ENCODE results near the gene INF2. TPM values are rescaled to one million over a fixed set of nuclear protein-coding genes. Genes with fewer than 3 reads are reported as not detected.

INF2 gene
- total and polyA plus RNA-seq, 4 donors = 13.1 to 51.6 (median 25.5) TPM

DNA sequence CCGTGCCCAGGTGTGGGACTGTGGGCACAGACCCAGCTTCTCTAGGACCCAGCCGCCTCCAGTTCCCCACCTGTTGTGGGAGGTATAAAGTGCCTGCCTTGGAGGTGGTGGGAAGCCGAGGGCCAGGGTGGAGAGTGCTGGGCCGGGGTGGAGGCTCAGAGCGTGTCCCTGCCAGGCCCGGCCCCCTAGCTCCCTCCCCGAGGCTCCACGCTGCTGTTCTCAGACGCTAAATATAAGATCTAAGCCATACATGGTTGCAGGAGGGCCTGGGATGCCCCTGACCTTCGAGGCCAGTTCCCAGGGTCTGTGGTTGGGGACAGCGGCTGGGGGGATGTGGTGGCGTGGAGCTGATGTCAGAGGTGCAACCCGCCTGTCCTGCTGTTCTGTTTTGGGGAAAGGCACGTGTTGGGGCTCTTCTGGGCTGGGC, 10.8 kb downstream of the INF2 start:
- H3K9ac ChIP-seq (ENCODE audit: low read depth in 1 of 2, low read length in 2 of 2) = no peak overlapping the region
- TF ChIP-seq SP1 (IDR thresholded peaks at IDR 0.05) (no peak), RAD21 (IDR thresholded peaks at IDR 0.05) (no peak), ATF3 (IDR thresholded peaks at IDR 0.05) (no peak), TAF1 (conservative IDR thresholded peaks at IDR 0.05) (no peak), REST (IDR thresholded peaks at IDR 0.05) (no peak), GABPA (IDR thresholded peaks at IDR 0.05 in 1 of 2, conservative IDR thresholded peaks at IDR 0.05 in 1 of 2) (no peak), JUND (IDR thresholded peaks at IDR 0.05) (no peak), FOXA1 (IDR thresholded peaks at IDR 0.05) (no peak)
- TF ChIP-seq, protein P1, sequence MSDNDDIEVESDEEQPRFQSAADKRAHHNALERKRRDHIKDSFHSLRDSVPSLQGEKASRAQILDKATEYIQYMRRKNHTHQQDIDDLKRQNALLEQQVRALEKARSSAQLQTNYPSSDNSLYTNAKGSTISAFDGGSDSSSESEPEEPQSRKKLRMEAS (IDR thresholded peaks at IDR 0.05) = no peak
- 87% methylated on average over 14 of the region's 14 CpGs for WGBS
- peaks cover 3 to 20% (median 18%) of the 10 kb centered on the region in 4 donors for H3K36me3 ChIP-seq (ENCODE audit: control insufficient read depth in 4 of 4, insufficient read depth in 3 of 4, low read depth in 1 of 4, low read length in 3 of 4)
- H3K9me3 ChIP-seq (ENCODE audit: control insufficient read depth in 4 of 4, low read length in 3 of 4) = no peaks in the 10 kb centered on the region
- H3K27me3 ChIP-seq (ENCODE audit: control insufficient read depth in 4 of 4, insufficient read depth in 4 of 4, low read length in 3 of 4) = no peaks in the 10 kb centered on the region
- no peak overlapping the region for H3K4me3 ChIP-seq (ENCODE audit: low read depth in 1 of 3, low read length in 3 of 3)
- H3K4me1 ChIP-seq (ENCODE audit: control insufficient read depth in 4 of 4, insufficient read depth in 4 of 4, low read length in 3 of 4) = peaks cover 8 to 40% (median 25%) of the 10 kb centered on the region in 4 donors
- no peak for DNase-seq (ENCODE audit: low spot score)
- H3K27ac ChIP-seq (ENCODE audit: low read depth in 1 of 2, low read length in 2 of 2) = peak overlapping the region in 1 of 2 donors; percentile 20

- Histone ChIP-seq H3K27me3 (ENCODE audit: control insufficient read depth in 4 of 4, insufficient read depth in 4 of 4, low read length in 3 of 4) (no peaks in the 10 kb centered on the region), H3K9ac (ENCODE audit: low read depth in 1 of 2, low read length in 2 of 2) (no peak overlapping the region), H3K36me3 (ENCODE audit: control insufficient read depth in 4 of 4, insufficient read depth in 3 of 4, low read depth in 1 of 4, low read length in 3 of 4) (peaks cover 3 to 24% (median 18%) of the 10 kb centered on the region in 4 donors), H3K4me1 (ENCODE audit: control insufficient read depth in 4 of 4, insufficient read depth in 4 of 4, low read length in 3 of 4) (peaks cover 3 to 34% (median 22%) of the 10 kb centered on the region in 4 donors), H3K4me3 (ENCODE audit: low read depth in 1 of 3, low read length in 3 of 3) (no peak overlapping the region), H3K9me3 (ENCODE audit: control insufficient read depth in 4 of 4, low read length in 3 of 4) (no peaks in the 10 kb centered on the region), H3K27ac (ENCODE audit: low read depth in 1 of 2, low read length in 2 of 2) (no peak overlapping the region)
- 88% methylated on average over 22 of the region's 22 CpGs for WGBS
- DNase-seq (ENCODE audit: low spot score) = no peak
- TF ChIP-seq, protein P2, sequence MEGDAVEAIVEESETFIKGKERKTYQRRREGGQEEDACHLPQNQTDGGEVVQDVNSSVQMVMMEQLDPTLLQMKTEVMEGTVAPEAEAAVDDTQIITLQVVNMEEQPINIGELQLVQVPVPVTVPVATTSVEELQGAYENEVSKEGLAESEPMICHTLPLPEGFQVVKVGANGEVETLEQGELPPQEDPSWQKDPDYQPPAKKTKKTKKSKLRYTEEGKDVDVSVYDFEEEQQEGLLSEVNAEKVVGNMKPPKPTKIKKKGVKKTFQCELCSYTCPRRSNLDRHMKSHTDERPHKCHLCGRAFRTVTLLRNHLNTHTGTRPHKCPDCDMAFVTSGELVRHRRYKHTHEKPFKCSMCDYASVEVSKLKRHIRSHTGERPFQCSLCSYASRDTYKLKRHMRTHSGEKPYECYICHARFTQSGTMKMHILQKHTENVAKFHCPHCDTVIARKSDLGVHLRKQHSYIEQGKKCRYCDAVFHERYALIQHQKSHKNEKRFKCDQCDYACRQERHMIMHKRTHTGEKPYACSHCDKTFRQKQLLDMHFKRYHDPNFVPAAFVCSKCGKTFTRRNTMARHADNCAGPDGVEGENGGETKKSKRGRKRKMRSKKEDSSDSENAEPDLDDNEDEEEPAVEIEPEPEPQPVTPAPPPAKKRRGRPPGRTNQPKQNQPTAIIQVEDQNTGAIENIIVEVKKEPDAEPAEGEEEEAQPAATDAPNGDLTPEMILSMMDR (IDR thresholded peaks at IDR 0.05; ENCODE audit: low read depth, low read length, missing input control) = no peak
- TF ChIP-seq HNF4A (conservative IDR thresholded peaks at IDR 0.05) = no peak
- no peak for TF ChIP-seq SP1 (IDR thresholded peaks at IDR 0.05)
- no peak for TF ChIP-seq YY1 (IDR thresholded peaks at IDR 0.05)
- no peak for TF ChIP-seq FOXA2 (IDR thresholded peaks at IDR 0.05)
- TF ChIP-seq RXRA (IDR thresholded peaks at IDR 0.05) = no peak
- no peak for TF ChIP-seq RAD21 (IDR thresholded peaks at IDR 0.05)
- TF ChIP-seq JUND (IDR thresholded peaks at IDR 0.05) = no peak
- no peak for TF ChIP-seq ZBTB33 (IDR thresholded peaks at IDR 0.05)
- TF ChIP-seq EGR1 (IDR thresholded peaks at IDR 0.05; ENCODE audit: low read depth in 2 of 2) = no peak
- TF ChIP-seq, protein P1 (IDR thresholded peaks at IDR 0.05) = no peak
- TF ChIP-seq FOXA1 (IDR thresholded peaks at IDR 0.05) = no peak
- TF ChIP-seq REST (IDR thresholded peaks at IDR 0.05) = no peak
- TF ChIP-seq HNF4G (IDR thresholded peaks at IDR 0.05) = no peak
- no peak for TF ChIP-seq ATF3 (IDR thresholded peaks at IDR 0.05)
- TF ChIP-seq GABPA (IDR thresholded peaks at IDR 0.05 in 1 of 2, conservative IDR thresholded peaks at IDR 0.05 in 1 of 2) = no peak
Observed at GRCh38 chr14:104700747-104701217, 11.4 kb downstream of the INF2 start.
